Activated CD8-positive, alpha-beta T cell treated with anti-CD3 and anti-CD28 coated beads, Interleukin-2, amount 10 ng/mL, durations not matched to agents 7 days and 5 days (primary cell): Measurements from ENCODE around the gene CAPN15. TPM values are rescaled to one million over a fixed set of nuclear protein-coding genes. Genes with fewer than 3 reads are reported as not detected.
A peak's percentile ranks its signal among the peaks of the same experiment; 100 is the strongest.

Source experiments
- ATAC-seq: fragments of 150-1000 bp; cut with Tn5 transposase; one replicate; pipeline ENCODE4 v1.10.0; 2021; ENCODE audit warnings: moderate library complexity
- CTCF ChIA-PET: fragments of 350-600 bp; sonication (Branson Sonifier 250); formaldehyde crosslinking; loops from one replicate; lab custom pipeline; 2021; ENCODE audit warnings: antibody characterized with exemption; lab: Charles Lee
- POLR2A ChIA-PET: fragments of 350-600 bp; sonication (Branson Sonifier 250); formaldehyde crosslinking; loops from one replicate; lab custom pipeline; 2021; ENCODE audit warnings: antibody characterized with exemption; lab: Charles Lee
- DNase-seq: peaks from one replicate; pipeline ENCODE4 v3.0.0-alpha.2; 2020
- H3K27ac Mint-ChIP-seq: one replicate; pipeline ENCODE4 v1.8.0; 2021; ENCODE audit warnings: mild to moderate bottlenecking, mixed read lengths
- H3K27me3 Mint-ChIP-seq: one replicate; pipeline ENCODE4 v1.8.0; 2021; ENCODE audit warnings: low read depth, mixed read lengths
- H3K36me3 Mint-ChIP-seq: one replicate; pipeline ENCODE4 v1.8.0; 2021; ENCODE audit warnings: low read depth, mixed read lengths
- H3K4me1 Mint-ChIP-seq: one replicate; pipeline ENCODE4 v1.8.0; 2021; ENCODE audit warnings: low read depth, mixed read lengths
- H3K4me3 Mint-ChIP-seq: one replicate; pipeline ENCODE4 v1.8.0; 2021; ENCODE audit warnings: mild to moderate bottlenecking, mixed read lengths
- H3K9me3 Mint-ChIP-seq: one replicate; pipeline ENCODE4 v1.8.0; 2022; ENCODE audit warnings: mixed read lengths; ENCODE audit not compliant: insufficient read depth
- total RNA-seq, 2 experiments: library from RNA; stranded (reverse); gene quantifications; one replicate each; pipeline ENCODE4 v1.2.3, GENCODE V29; 2021

The CAPN15 gene
- total RNA-seq, 2 experiments from 2014 or later, result 85.3 to 93.0 TPM

- H3K4me3 Mint-ChIP-seq, result peak overlapping the region; percentile 93
- POLR2A ChIA-PET, result no interaction called here
- peak overlapping the region; percentile 60 for H3K27ac Mint-ChIP-seq
- H3K4me1 Mint-ChIP-seq, result peaks cover 32% of the 10 kb centered on the region
- H3K36me3 Mint-ChIP-seq, result peaks cover 13% of the 10 kb centered on the region
- no peak for ATAC-seq
- no peaks in the 10 kb centered on the region for H3K27me3 Mint-ChIP-seq
- no peaks in the 10 kb centered on the region for H3K9me3 Mint-ChIP-seq
- CTCF ChIA-PET, result no interaction called here
- DNase-seq, result no peak
Observed at GRCh38 chr16:530111-530817, 2.8 kb downstream of the CAPN15 start.

- CTCF ChIA-PET, result no interaction called here
- Mint-ChIP-seq H3K36me3 (peaks cover 11% of the 10 kb centered on the region), H3K9me3 (no peaks in the 10 kb centered on the region), H3K27me3 (no peaks in the 10 kb centered on the region), H3K27ac (no peak overlapping the region), H3K4me3 (no peak overlapping the region), H3K4me1 (peaks cover 18% of the 10 kb centered on the region)
- POLR2A ChIA-PET, result no interaction called here
- no peak for DNase-seq
- no peak for ATAC-seq
Observed at GRCh38 chr16:531494-532125, 4.1 kb downstream of the CAPN15 start.

GRCh38 chr16:533391-534123 lies 6.0 kb downstream of the CAPN15 start:
- Mint-ChIP-seq H3K36me3 (peaks cover 14% of the 10 kb centered on the region), H3K4me3 (no peak overlapping the region), H3K4me1 (peaks cover 17% of the 10 kb centered on the region), H3K27me3 (no peaks in the 10 kb centered on the region), H3K9me3 (no peaks in the 10 kb centered on the region), H3K27ac (no peak overlapping the region)
- ChIA-PET POLR2A (no interaction called here), CTCF (no interaction called here)
- ATAC-seq (no peak), DNase-seq (no peak)

GRCh38 chr16:534135-534534 lies 6.6 kb downstream of the CAPN15 start:
- Mint-ChIP-seq H3K9me3 (no peaks in the 10 kb centered on the region), H3K27ac (no peak overlapping the region), H3K4me1 (peaks cover 13% of the 10 kb centered on the region), H3K36me3 (peaks cover 16% of the 10 kb centered on the region), H3K27me3 (no peaks in the 10 kb centered on the region), H3K4me3 (no peak overlapping the region)
- ChIA-PET CTCF (no interaction called here), POLR2A (no interaction called here)
- DNase-seq, result no peak
- ATAC-seq, result no peak

GRCh38 chr16:534856-535445 lies 7.4 kb downstream of the CAPN15 start:
- Mint-ChIP-seq H3K4me1 (peaks cover 5% of the 10 kb centered on the region), H3K9me3 (no peaks in the 10 kb centered on the region), H3K36me3 (peaks cover 14% of the 10 kb centered on the region), H3K27me3 (no peaks in the 10 kb centered on the region), H3K27ac (no peak overlapping the region), H3K4me3 (no peak overlapping the region)
- ChIA-PET POLR2A (interaction anchor here (0.7 kb wide), 1 partner anchor 482 kb away, joined by 5 read pairs; the partner anchor contains the start of gene POLR3K), CTCF (no interaction called here)
- no peak for DNase-seq
- no peak for ATAC-seq

- ChIA-PET CTCF (no interaction called here), POLR2A (interaction anchor here (0.7 to 0.8 kb wide), 2 partner anchors 23 to 482 kb away, joined by 3 to 5 read pairs; partner anchors contain the start of gene POLR3K)
- DNase-seq (no peak), ATAC-seq (no peak)
- H3K4me1 Mint-ChIP-seq, result no peaks in the 10 kb centered on the region
- peaks cover 10% of the 10 kb centered on the region for H3K36me3 Mint-ChIP-seq
- no peaks in the 10 kb centered on the region for H3K9me3 Mint-ChIP-seq
- no peak overlapping the region for H3K27ac Mint-ChIP-seq
- no peaks in the 10 kb centered on the region for H3K27me3 Mint-ChIP-seq
- H3K4me3 Mint-ChIP-seq, result no peak overlapping the region
Observed at GRCh38 chr16:535446-536405, 8.2 kb downstream of the CAPN15 start.

- Mint-ChIP-seq H3K9me3 (no peaks in the 10 kb centered on the region), H3K27ac (no peak overlapping the region), H3K36me3 (peaks cover 10% of the 10 kb centered on the region), H3K4me3 (no peak overlapping the region), H3K27me3 (no peaks in the 10 kb centered on the region), H3K4me1 (no peaks in the 10 kb centered on the region)
- no peak for DNase-seq
- CTCF ChIA-PET, result no interaction called here
- POLR2A ChIA-PET, result interaction anchor here (0.8 to 1.2 kb wide), 3 partner anchors 8 to 24 kb away, joined by 3 read pairs; no protein-coding TSS in a partner anchor
- ATAC-seq, result no peak
Observed at GRCh38 chr16:536746-537145, 9.2 kb downstream of the CAPN15 start.

- ATAC-seq (no peak), DNase-seq (no peak)
- H3K27ac Mint-ChIP-seq, result no peak overlapping the region
- peaks cover 6% of the 10 kb centered on the region for H3K4me1 Mint-ChIP-seq
- no peak overlapping the region for H3K4me3 Mint-ChIP-seq
- H3K9me3 Mint-ChIP-seq, result no peaks in the 10 kb centered on the region
- no peaks in the 10 kb centered on the region for H3K27me3 Mint-ChIP-seq
- H3K36me3 Mint-ChIP-seq, result peaks cover 14% of the 10 kb centered on the region
- POLR2A ChIA-PET, result interaction anchor here (1.1 to 1.2 kb wide), 2 partner anchors 9 to 11 kb away, joined by 3 read pairs; no protein-coding TSS in a partner anchor
- CTCF ChIA-PET, result no interaction called here
Observed at GRCh38 chr16:537415-538335, 10.2 kb downstream of the CAPN15 start.

- peaks cover 6% of the 10 kb centered on the region for H3K4me1 Mint-ChIP-seq
- CTCF ChIA-PET, result no interaction called here
- POLR2A ChIA-PET, result no interaction called here
- no peak overlapping the region for H3K4me3 Mint-ChIP-seq
- no peaks in the 10 kb centered on the region for H3K27me3 Mint-ChIP-seq
- no peaks in the 10 kb centered on the region for H3K9me3 Mint-ChIP-seq
- H3K36me3 Mint-ChIP-seq, result peaks cover 14% of the 10 kb centered on the region
- no peak for DNase-seq
- no peak for ATAC-seq
- H3K27ac Mint-ChIP-seq, result no peak overlapping the region
Observed at GRCh38 chr16:539901-540530, 12.5 kb downstream of the CAPN15 start.
